ENCODE data around the gene FBL.
"Not testable (repeated sequence)": the region's sequence is repeated elsewhere in the genome, so short reads cannot be mapped to it uniquely, and the experiment has no call there.

FBL gene

DNA sequence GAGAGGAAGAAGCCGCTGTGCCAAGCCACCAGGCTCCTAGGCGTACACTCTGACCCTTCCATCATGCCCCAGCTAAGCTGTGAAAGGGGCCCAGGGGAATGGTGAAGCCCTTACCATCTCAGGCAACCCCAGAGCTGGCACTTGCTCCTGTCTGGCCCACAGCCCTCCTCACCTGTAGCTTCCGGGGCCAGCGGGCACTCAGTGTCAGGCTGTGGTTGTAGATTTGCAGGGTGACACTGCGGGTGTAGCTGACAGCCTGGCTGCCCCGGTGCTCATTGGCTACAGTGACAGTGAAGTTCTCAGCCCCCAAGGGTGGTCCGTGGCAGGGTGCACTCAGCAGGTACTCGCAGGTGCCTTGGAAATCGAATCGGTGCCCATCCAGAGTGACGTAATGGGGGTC, 30.3 kb upstream of the FBL start:
- DNase-seq (ENCODE audit: low spot score), result not testable (repeated sequence)

GRCh38 chr19:39875401-39875864, 29.3 kb upstream of the FBL start:
- not testable (repeated sequence) for DNase-seq (ENCODE audit: low spot score)

- DNase-seq (ENCODE audit: low spot score), result no peak
Observed at GRCh38 chr19:39874404-39874803, 28.2 kb upstream of the FBL start.

DNA sequence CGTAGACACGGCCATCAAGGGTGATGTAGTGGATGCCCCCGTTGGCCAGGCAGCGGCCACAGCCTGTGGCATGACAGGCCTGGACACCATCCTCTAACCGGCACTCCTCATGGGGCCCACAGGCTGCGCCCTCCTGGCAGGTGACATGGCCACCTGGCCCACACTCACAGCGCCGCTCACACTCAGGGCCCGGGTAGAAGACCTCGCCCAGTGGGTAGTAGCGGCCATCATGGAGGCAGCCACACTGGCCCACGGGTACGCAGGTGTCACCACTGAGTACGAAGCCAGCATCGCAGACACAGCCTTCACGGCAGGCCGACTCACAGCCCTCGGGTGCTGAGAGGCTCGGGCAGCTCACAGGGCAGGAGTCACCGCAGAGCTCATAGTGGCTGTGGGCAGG, 27.2 kb upstream of the FBL start:
- no peak for DNase-seq (ENCODE audit: low spot score)

DNA sequence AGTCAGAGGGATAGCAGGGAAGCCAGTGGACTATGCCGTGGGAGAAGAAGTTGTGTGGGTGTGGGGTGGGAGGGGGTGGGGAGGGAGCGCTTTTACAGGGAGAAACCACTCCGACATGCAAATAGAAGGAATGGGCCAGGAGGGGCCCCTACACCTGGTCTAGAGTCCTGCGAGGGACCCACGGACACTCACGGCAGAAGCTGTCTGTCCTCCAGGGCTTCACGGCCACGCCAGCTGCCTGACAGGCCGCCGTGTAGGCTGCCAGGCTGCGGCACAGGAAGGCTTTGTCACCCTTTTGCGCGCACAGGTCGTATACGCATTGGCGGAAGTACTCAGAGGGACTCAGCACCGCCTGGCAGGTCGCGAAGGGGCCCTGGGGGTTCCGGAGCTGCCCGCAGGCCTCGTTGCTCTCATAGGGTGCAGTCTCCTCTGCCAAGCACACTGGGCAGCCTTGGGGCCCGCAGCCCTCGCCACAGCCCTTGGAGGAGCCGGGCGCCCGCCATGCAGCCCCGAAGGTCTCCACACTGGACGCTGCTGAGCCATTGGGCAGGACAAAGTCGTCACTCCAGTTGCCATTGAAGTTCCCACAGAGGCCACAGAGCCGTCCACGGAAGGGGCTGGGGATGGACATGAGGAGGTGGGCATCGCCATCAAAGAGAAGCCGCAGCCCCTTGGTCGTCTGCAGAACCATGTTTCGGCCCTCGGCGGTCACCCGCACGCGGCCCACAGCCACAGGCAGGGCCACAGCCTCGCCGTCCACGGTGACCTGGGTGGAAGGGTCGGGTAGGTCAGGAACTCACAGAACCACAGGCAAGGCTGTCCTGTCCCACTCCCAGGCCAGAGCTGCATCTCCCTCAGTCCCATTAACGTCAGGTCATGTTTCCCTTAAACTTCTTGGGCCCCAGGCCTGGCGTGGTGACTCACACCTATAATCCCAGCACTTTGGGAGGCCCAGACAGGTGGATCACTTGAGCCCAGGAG, 26.0 kb upstream of the FBL start:
- no peak for DNase-seq (ENCODE audit: low spot score)

- no peak for DNase-seq (ENCODE audit: low spot score)
Observed at GRCh38 chr19:39871362-39871761, 25.2 kb upstream of the FBL start.

GRCh38 chr19:39870171-39870971, 24.2 kb upstream of the FBL start:
- no peak for DNase-seq (ENCODE audit: low spot score)

- DNase-seq (ENCODE audit: low spot score), result no peak
Observed at GRCh38 chr19:39867952-39868351, 21.8 kb upstream of the FBL start.

GRCh38 chr19:39867133-39867532, 21.0 kb upstream of the FBL start:
- DNase-seq (ENCODE audit: low spot score), result no peak

GRCh38 chr19:39865953-39866352, 19.8 kb upstream of the FBL start:
- DNase-seq (ENCODE audit: low spot score), result no peak

GRCh38 chr19:39865186-39865585, 19.0 kb upstream of the FBL start:
- DNase-seq (ENCODE audit: low spot score), result no peak

GRCh38 chr19:39864118-39864517, 17.9 kb upstream of the FBL start:
- DNase-seq (ENCODE audit: low spot score), result no peak

- DNase-seq (ENCODE audit: low spot score), result no peak
Observed at GRCh38 chr19:39858541-39858940, 12.4 kb upstream of the FBL start.

- DNase-seq (ENCODE audit: low spot score), result no peak
Observed at GRCh38 chr19:39852882-39853281, 6.7 kb upstream of the FBL start.

- no peak for DNase-seq (ENCODE audit: low spot score)
Observed at GRCh38 chr19:39850892-39851291, 4.7 kb upstream of the FBL start.

DNA sequence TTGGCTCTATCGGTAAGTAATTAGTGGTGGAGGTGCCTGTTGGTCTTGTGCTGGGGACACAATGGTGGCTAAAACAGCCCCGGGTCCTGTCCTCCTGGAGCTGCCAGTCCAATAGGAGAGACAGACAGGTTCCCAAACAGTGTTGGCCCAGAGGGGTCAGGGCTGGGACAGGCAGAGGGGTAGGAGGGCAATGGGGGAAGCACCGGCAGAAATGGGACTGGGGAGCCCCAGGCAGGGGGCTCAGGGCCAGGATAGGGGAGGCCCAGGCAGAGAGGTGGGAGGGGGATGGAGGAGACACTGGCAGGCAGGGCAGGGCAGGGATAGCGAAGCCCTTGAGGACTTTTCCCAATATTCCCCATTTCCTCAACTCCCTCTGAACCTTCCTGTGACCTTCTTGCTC, 2.2 kb upstream of the FBL start:
- no peak for DNase-seq (ENCODE audit: low spot score)

DNA sequence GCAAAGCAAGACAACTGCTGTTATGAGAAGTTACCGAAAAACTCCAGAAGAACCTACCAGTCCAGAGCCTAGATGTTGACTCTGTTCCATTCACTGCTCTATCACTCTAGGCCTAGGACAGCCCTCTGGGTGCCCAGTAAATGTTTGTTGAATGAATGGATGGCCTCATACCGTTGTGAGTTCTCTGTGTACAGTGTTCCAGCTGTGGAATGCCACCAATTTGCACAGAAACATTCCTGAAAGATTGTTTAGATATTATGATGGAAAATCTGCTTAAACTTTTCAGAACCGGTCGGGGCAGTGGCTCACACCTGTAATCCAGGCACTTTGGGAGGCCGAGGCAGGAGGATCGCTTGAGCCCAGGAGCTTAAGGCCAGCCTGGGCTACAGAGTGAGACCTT, 1.3 kb upstream of the FBL start:
- no peak for DNase-seq (ENCODE audit: low spot score)

- no peak for DNase-seq (ENCODE audit: low spot score)
Observed at GRCh38 chr19:39846678-39847486, 703 bp upstream of the FBL start.

DNA sequence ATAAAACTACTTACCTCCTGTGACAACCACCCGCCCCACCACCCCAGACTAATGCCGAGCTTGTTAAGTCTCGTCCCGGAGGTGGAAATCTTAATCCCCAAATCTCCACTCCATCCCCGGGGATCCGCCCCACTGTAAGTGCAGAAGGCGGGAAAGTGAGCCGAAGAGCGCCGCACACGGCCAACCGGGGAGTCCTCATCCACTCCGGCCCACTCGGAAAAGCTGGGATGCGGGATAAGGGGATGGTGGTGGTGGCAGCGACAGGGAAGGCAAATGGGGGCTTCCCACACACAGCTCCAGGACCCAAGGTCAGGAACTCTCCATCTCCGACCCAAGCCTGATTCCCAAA, 621 bp downstream of the FBL start:
- DNase-seq (ENCODE audit: low spot score), result peak; percentile 54

- DNase-seq (ENCODE audit: low spot score), result no peak
Observed at GRCh38 chr19:39845172-39845571, 1.0 kb downstream of the FBL start.

DNA sequence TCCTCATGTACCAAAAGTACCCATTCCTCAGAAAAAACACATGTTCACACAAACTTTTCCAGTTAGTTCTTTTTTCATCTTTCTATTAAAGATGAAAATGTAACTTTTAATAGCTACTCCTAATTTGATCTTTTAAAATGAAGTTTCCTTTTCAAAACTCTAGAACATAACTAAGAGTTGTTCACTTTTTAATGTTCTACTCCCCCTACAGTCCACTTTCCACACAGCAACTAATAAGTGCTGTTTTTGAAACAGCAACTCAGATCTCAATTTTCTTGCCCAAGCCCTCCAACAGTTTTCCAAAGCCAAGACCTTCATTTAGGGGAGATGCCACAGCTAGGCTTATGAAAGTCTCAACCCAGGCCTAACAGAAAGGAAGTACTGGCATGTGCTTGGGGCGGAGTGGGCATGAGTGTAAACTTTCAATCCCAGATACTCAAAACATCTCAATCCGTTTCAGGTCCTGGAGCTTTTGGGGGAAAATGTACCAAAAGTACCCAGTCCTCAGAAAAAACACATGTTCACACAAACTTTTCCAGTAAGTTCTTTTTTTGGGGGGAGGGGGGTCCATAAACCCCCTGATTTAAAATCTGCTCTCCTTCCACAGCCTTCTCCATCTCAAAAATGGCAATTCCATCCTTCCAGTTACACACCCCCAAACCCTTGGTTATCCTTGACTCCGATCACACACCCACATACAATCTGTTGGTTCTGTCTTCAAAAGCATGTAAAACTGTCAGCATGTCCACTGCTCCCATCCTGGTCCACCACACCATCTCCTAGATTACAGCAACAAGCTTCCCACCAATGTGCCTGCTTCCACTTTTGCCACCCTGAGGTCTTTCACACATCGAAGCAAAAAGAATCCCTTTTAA, 2.0 kb downstream of the FBL start:
- peak; percentile 55 for DNase-seq (ENCODE audit: low spot score)
